Activated naive CD4-positive, alpha-beta T cell treated with anti-CD3 and anti-CD28 coated beads for 36 hours (primary cell): ENCODE results near the gene FAM131A. TPM values are rescaled to one million over a fixed set of nuclear protein-coding genes. Genes with fewer than 3 reads are reported as not detected.

Experiments
- CTCF ChIA-PET: fragments of 350-600 bp; sonication (Branson Sonifier 250); formaldehyde crosslinking; loops from one replicate; lab custom pipeline; 2021; ENCODE audit warnings: antibody characterized with exemption; lab: Charles Lee
- DNase-seq: peaks from one replicate; pipeline ENCODE4 v3.0.0-alpha.2; 2020
- H3K27ac Mint-ChIP-seq: one replicate; pipeline ENCODE4 v1.8.0; 2021; ENCODE audit warnings: mild to moderate bottlenecking, mixed read lengths
- H3K27me3 Mint-ChIP-seq: one replicate; pipeline ENCODE4 v1.8.0; 2021; ENCODE audit warnings: low read depth, mixed read lengths
- H3K36me3 Mint-ChIP-seq: one replicate; pipeline ENCODE4 v1.8.0; 2021; ENCODE audit warnings: low read depth, mixed read lengths
- H3K4me1 Mint-ChIP-seq: one replicate; pipeline ENCODE4 v1.8.0; 2021; ENCODE audit warnings: low read depth, mixed read lengths
- H3K4me3 Mint-ChIP-seq: one replicate; pipeline ENCODE4 v1.8.0; 2021; ENCODE audit warnings: mild to moderate bottlenecking, moderate library complexity, mixed read lengths
- H3K9me3 Mint-ChIP-seq: one replicate; pipeline ENCODE4 v1.8.0; 2021; ENCODE audit warnings: mixed read lengths
- intact Hi-C: fragments of 100-400 bp; cut with micrococcal nuclease; formaldehyde crosslinking; loops from one replicate; pipeline ENCODE4 v1.15.1; 2023
- total RNA-seq, 2 experiments: library from RNA; stranded (reverse); gene quantifications; one replicate each; pipeline ENCODE4 v1.2.3, GENCODE V29; 2021

FAM131A gene, protein sequence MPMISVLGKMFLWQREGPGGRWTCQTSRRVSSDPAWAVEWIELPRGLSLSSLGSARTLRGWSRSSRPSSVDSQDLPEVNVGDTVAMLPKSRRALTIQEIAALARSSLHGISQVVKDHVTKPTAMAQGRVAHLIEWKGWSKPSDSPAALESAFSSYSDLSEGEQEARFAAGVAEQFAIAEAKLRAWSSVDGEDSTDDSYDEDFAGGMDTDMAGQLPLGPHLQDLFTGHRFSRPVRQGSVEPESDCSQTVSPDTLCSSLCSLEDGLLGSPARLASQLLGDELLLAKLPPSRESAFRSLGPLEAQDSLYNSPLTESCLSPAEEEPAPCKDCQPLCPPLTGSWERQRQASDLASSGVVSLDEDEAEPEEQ
- total RNA-seq: 1 to 10 TPM; 3.8 to 5.0 TPM

DNA sequence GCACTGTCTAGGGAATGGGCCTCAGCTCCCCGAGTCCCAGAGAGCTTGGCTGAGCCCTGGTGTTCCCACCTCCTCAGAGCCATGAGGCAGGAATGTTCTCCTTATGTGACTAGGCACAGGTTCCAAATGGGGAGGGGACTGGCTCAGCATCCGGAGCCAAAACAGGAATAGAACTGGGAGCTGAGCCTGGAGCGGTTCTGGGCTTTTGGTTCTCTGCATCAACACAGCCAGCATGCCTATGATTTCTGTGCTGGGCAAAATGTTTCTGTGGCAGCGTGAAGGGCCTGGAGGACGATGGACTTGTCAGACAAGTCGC is at the start of gene FAM131A:
Gene FAM131A (plus strand): TSS at position 202 of the 316 bp plus-strand sequence. CDS start 31 bp downstream, at position 233.
- peak within 1 kb of the TSS; percentile 43 for H3K27ac Mint-ChIP-seq
- peaks cover 15% of the 10 kb centered on the region for H3K36me3 Mint-ChIP-seq
- H3K4me3 Mint-ChIP-seq: peak within 1 kb of the TSS; percentile 80
- intact Hi-C loops: no loop called here
- H3K27me3 Mint-ChIP-seq: no peaks in the 10 kb centered on the region
- no peak for DNase-seq
- H3K9me3 Mint-ChIP-seq: no peaks in the 10 kb centered on the region
- CTCF ChIA-PET: interaction anchor here (0.8 to 1.8 kb wide), 2 partner anchors 18 to 32 kb away, joined by 3 to 5 read pairs; no protein-coding TSS in a partner anchor
- H3K4me1 Mint-ChIP-seq: peaks cover 52% of the 10 kb centered on the region

DNA sequence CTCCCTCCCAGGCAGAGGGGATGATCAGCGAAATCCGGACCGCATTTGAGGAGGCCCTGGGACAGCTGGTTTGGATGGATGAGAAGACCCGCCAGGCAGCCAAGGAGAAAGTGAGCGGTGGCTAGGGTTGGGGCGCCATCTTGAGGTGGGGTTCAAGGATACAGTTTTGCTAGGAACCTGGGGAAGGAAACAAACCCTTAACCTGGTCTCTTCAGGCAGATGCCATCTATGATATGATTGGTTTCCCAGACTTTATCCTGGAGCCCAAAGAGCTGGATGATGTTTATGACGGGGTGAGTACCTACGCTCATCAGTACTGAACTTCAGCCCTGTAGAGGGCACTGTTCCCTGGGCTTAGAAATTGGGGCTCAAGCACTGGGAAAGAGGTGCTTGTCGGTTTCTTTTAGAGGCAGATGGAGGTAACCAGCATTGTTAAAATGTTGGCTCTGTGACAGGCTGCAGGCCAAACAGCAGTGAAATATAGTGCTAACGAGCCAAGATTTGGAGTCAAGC is 47.9 kb upstream of the FAM131A start:
- Mint-ChIP-seq H3K36me3 (no peaks in the 10 kb centered on the region), H3K9me3 (no peaks in the 10 kb centered on the region), H3K27ac (no peak overlapping the region), H3K4me3 (no peak overlapping the region), H3K4me1 (no peaks in the 10 kb centered on the region), H3K27me3 (peaks cover 4% of the 10 kb centered on the region)
- peak; percentile 79 for DNase-seq
- CTCF ChIA-PET: interaction anchor here (0.5 to 4.9 kb wide), 11 partner anchors 9 to 466 kb away, joined by 3 to 34 read pairs (median 3); partner anchors contain the start of gene EEF1AKMT4
- intact Hi-C loops: loop anchor here (1.0 to 2.0 kb wide), 5 partner anchors 39 to 394 kb away; no protein-coding TSS in a partner anchor

DNA sequence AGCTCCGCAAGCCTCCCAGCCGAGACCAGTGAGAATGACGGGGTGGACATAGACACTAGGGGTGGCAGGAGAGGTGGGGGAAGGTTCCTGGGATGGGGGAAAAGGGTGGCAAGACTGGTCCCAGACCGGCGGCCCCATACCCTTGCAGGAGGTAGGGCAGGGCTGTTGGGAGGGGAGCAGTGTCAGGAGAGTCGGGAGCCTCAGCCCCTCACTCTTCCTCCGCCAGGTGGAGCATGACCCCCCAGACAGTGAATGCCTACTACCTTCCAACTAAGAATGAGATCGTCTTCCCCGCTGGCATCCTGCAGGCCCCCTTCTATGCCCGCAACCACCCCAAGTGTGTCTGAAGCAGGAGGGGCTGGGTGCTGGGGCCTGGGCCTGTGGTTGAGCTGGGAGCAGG is 47.1 kb upstream of the FAM131A start:
- H3K4me3 Mint-ChIP-seq: no peak overlapping the region
- H3K4me1 Mint-ChIP-seq: no peaks in the 10 kb centered on the region
- H3K36me3 Mint-ChIP-seq: no peaks in the 10 kb centered on the region
- H3K27ac Mint-ChIP-seq: no peak overlapping the region
- peaks cover 4% of the 10 kb centered on the region for H3K27me3 Mint-ChIP-seq
- CTCF ChIA-PET: interaction anchor here (1.1 to 4.9 kb wide), 2 partner anchors 63 to 467 kb away, joined by 3 to 34 read pairs; no protein-coding TSS in a partner anchor
- H3K9me3 Mint-ChIP-seq: no peaks in the 10 kb centered on the region
- intact Hi-C loops: no loop called here
- no peak for DNase-seq

DNA sequence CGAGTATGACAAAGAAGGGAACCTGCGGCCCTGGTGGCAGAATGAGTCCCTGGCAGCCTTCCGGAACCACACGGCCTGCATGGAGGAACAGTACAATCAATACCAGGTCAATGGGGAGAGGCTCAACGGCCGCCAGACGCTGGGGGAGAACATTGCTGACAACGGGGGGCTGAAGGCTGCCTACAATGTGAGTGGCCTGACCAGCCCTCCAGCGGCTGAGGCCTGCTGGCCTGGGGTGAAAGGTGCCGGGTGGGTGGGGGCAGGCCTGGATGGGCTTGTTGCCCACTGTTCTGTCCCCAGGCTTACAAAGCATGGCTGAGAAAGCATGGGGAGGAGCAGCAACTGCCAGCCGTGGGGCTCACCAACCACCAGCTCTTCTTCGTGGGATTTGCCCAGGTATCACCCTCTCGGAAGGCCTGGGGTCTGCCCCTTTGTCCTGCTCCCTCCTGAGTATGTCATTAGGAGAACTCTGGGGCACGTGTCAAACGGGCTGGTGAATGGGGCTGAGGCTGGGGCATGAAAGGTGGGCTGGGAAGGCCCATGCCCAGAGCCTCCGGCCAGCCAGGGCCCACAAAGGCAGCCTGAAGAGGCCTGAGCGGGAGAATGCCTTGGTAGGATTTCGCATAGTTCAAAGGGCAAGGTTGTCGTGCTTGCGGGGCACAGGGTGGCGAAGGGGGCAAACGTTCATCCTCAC is 46.2 kb upstream of the FAM131A start:
- CTCF ChIA-PET: interaction anchor here (1.2 to 4.9 kb wide), 2 partner anchors 41 to 64 kb away, joined by 3 to 34 read pairs; partner anchors contain the start of gene EEF1AKMT4
- DNase-seq: no peak
- H3K27me3 Mint-ChIP-seq: peaks cover under 1% of the 10 kb centered on the region
- no peaks in the 10 kb centered on the region for H3K9me3 Mint-ChIP-seq
- no peaks in the 10 kb centered on the region for H3K36me3 Mint-ChIP-seq
- no peaks in the 10 kb centered on the region for H3K4me1 Mint-ChIP-seq
- no peak overlapping the region for H3K27ac Mint-ChIP-seq
- no peak overlapping the region for H3K4me3 Mint-ChIP-seq
- intact Hi-C loops: no loop called here

DNA sequence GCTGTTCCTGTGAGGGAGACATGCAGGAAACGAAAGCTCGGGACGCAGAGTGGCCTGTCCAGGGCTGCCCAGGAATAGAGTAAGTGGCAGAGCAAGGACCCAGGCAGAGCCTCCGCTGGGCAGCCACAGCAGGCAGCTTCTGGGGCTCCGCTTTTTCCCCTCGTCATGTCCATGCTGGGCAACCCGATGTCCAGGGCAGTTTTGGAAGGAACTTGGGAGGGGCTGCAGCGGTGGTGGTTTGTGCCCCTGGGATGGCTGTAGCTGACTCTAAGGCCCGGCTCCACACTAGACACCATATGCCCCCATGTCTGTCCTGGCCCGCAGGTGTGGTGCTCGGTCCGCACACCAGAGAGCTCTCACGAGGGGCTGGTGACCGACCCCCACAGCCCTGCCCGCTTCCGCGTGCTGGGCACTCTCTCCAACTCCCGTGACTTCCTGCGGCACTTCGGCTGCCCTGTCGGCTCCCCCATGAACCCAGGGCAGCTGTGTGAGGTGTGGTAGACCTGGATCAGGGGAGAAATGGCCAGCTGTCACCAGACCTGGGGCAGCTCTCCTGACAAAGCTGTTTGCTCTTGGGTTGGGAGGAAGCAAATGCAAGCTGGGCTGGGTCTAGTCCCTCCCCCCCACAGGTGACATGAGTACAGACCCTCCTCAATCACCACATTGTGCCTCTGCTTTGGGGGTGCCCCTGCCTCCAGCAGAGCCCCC is 45.5 kb upstream of the FAM131A start:
- CTCF ChIA-PET: interaction anchor here (1.2 to 4.9 kb wide), 2 partner anchors 42 to 64 kb away, joined by 3 to 34 read pairs; partner anchors contain the start of gene EEF1AKMT4
- Mint-ChIP-seq H3K4me3 (no peak overlapping the region), H3K4me1 (no peaks in the 10 kb centered on the region), H3K36me3 (no peaks in the 10 kb centered on the region), H3K9me3 (no peaks in the 10 kb centered on the region), H3K27ac (no peak overlapping the region), H3K27me3 (no peaks in the 10 kb centered on the region)
- DNase-seq: no peak
- intact Hi-C loops: no loop called here

DNA sequence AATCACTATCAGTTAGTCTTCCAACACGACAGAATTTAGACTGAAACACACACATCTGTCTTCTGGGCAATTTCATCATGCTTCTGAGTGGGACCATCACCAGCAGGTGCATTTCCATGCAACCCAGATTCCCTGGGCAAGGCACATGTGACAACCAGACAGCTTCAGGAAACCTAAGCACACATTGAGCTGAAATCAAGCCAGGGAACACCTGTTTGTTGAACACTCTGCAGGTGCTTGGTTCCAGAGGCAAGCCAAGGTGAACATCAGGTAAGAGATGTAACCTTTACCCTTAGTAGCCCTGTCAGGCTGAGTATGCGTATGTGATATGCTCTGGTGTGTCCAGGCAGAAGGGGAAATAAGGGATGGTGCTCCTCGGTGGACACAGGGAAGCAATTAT is 41.6 kb upstream of the FAM131A start:
- CTCF ChIA-PET: interaction anchor here (0.7 to 1.0 kb wide), 3 partner anchors 42 to 65 kb away, joined by 3 to 7 read pairs (median 4); no protein-coding TSS in a partner anchor
- peaks cover 13% of the 10 kb centered on the region for H3K36me3 Mint-ChIP-seq
- H3K27me3 Mint-ChIP-seq: no peaks in the 10 kb centered on the region
- peaks cover 12% of the 10 kb centered on the region for H3K4me1 Mint-ChIP-seq
- no peak for DNase-seq
- no peak overlapping the region for H3K4me3 Mint-ChIP-seq
- H3K27ac Mint-ChIP-seq: no peak overlapping the region
- no peaks in the 10 kb centered on the region for H3K9me3 Mint-ChIP-seq
- intact Hi-C loops: loop anchor here (5.0 kb wide), 1 partner anchor 278 kb away; the partner anchor contains the start of gene ABCC5

DNA sequence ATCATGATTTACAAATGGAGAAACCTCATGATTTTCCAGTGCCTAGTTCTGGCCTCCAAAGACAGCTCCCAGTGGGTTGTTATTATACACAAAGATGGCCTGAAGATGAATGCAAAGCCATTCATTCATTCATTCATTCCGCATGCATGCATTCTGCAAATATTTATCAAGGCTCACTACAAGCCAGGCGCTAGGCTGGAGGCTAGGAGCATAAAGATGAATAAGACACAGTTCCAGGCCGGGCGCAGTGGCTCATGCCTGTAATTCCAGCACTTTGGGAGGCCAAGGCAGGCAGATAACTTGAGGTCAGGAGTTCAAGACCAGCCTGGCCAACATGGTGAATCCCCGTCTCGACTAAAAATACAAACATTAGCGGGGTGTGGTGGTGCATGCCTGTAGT is 40.8 kb upstream of the FAM131A start:
- no peaks in the 10 kb centered on the region for H3K27me3 Mint-ChIP-seq
- H3K4me3 Mint-ChIP-seq: no peak overlapping the region
- H3K9me3 Mint-ChIP-seq: no peaks in the 10 kb centered on the region
- H3K27ac Mint-ChIP-seq: no peak overlapping the region
- intact Hi-C loops: loop anchor here (5.0 kb wide), 1 partner anchor 279 kb away; the partner anchor contains the start of gene ABCC5
- peaks cover 17% of the 10 kb centered on the region for H3K4me1 Mint-ChIP-seq
- DNase-seq: no peak
- H3K36me3 Mint-ChIP-seq: peaks cover 16% of the 10 kb centered on the region
- CTCF ChIA-PET: interaction anchor here (1.0 kb wide), 1 partner anchor 47 kb away, joined by 4 read pairs; no protein-coding TSS in a partner anchor

DNA sequence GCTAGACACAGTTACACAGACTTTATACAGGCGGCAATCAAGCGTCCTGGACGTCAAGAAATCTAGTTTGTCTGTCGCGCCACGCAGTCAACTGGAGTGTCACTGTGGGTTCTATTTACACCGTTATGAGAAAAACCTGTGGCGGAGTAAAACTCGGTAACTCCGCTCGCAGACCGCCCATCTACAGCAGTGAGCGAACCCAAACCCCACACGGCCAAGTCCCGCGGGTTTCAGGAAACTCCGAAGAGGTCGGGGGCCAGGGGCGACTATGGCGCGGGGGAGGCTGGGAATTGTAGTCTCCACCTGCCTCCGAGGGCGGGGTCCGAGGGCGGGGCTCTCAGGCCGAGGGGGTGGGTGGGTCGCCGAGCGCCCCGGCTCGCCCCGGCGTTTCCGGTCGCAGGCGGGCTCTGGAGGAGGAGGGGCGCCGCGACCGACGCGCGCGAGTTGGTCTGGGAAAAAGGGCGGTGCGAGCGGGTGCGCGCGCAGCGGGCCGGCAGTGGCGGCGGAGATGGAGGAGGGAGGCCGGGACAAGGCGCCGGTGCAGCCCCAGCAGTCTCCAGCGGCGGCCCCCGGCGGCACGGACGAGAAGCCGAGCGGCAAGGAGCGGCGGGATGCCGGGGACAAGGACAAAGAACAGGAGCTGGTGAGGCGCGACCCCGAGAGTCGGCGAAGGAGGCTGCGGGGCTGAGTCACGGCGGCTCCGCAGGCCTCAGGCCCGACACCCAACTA is 38.5 kb upstream of the FAM131A start, which contains the start of gene PSMD2:
Gene PSMD2 (plus strand): TSS at position 483 of the 729 bp plus-strand sequence. CDS start 26 bp downstream, at position 509.
- Mint-ChIP-seq H3K4me3 (peak within 1 kb of the TSS; percentile 98), H3K27me3 (no peaks in the 10 kb centered on the region)

DNA sequence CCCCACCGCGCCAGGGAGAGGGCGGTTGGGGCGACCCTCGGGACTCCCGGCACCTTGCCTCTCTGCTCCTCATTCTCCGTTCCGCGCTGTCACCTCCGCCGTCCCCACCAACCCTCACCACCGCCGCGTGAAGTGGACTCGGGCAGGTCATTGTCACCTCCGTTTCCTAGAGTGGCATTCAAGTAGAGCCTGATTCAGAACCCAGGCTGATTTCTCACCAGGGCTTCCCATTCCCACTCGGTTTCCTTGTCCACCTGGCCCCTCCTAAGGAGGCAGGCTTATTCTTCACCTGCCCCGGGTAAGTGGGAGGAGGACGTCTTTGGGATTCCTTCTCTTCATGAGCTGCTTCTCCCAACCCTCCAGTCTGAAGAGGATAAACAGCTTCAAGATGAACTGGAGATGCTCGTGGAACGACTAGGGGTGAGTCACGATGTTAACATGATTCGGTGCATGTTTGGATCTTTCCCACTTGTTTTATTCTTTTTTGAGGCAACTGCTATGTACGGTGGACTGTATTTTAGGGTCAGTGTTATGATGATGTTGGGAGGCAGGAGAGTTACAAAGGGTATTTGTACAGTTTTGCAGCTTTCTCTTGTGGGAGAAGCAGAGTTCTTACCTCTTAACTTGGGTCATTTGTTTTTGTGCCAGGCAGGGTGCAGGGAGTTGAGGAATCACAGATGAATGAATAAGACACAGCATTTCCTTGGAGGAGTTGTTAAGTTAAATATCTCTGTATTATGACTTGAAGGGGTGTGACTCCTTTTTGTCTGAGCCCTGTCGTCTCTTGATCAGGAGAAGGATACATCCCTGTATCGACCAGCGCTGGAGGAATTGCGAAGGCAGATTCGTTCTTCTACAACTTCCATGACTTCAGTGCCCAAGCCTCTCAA is 37.7 kb upstream of the FAM131A start:
- Mint-ChIP-seq H3K9me3 (no peaks in the 10 kb centered on the region), H3K27ac (peak overlapping the region; percentile 83), H3K4me1 (peaks cover 21% of the 10 kb centered on the region), H3K4me3 (peak overlapping the region; percentile 98), H3K36me3 (peaks cover 40% of the 10 kb centered on the region), H3K27me3 (no peaks in the 10 kb centered on the region)
- CTCF ChIA-PET: interaction anchor here (1.3 kb wide), 1 partner anchor 72 kb away, joined by 3 read pairs; no protein-coding TSS in a partner anchor
- intact Hi-C loops: loop anchor here (1.0 to 5.0 kb wide), 11 partner anchors 15 to 983 kb away; partner anchors contain the start of genes ABCC5, ABCF3, AP2M1 and EEF1AKMT4
- no peak for DNase-seq

More for the DNA sequence above, 38.5 kb upstream of the FAM131A start, which contains the start of gene PSMD2:
- CTCF ChIA-PET: interaction anchor here (1.2 to 1.3 kb wide), 2 partner anchors 10 to 73 kb away, joined by 3 to 4 read pairs; no protein-coding TSS in a partner anchor
- Mint-ChIP-seq H3K4me1 (peaks cover 21% of the 10 kb centered on the region), H3K27ac (peak within 1 kb of the TSS; percentile 87), H3K36me3 (peaks cover 34% of the 10 kb centered on the region), H3K9me3 (no peaks in the 10 kb centered on the region)
- peak; percentile 99 for DNase-seq
- intact Hi-C loops: loop anchor here (1.0 to 5.0 kb wide), 12 partner anchors 15 to 984 kb away; partner anchors contain the start of genes ABCC5, ABCF3, AP2M1 and EEF1AKMT4

DNA sequence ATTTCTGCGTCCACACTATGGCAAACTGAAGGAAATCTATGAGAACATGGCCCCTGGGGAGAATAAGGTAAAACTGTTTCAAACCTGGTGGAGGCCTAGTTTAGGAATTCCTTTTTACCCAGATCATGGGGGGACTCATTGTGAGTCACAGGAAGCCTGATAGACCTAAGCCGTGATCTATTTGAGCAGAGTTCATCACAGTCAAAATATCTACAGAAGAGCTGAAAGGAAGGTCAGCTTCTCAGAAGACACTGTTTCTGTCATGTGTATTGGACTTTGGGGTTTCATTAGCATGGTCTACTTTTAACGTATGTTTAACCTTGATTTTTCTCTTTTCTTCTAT is 37.1 kb upstream of the FAM131A start:
- CTCF ChIA-PET: interaction anchor here (1.0 to 1.3 kb wide), 3 partner anchors 10 to 72 kb away, joined by 3 read pairs; partner anchors contain the start of gene VWA5B2
- intact Hi-C loops: no loop called here
- Mint-ChIP-seq H3K4me1 (peaks cover 21% of the 10 kb centered on the region), H3K4me3 (peak overlapping the region; percentile 98), H3K9me3 (no peaks in the 10 kb centered on the region), H3K36me3 (peaks cover 43% of the 10 kb centered on the region), H3K27me3 (no peaks in the 10 kb centered on the region), H3K27ac (peak overlapping the region; percentile 83)
- no peak for DNase-seq
